ENCODE measurements around the gene SAA4.
"Not testable (repeated sequence)": the region's sequence is repeated elsewhere in the genome, so short reads cannot be mapped to it uniquely, and the experiment has no call there.

Gene SAA4

DNA sequence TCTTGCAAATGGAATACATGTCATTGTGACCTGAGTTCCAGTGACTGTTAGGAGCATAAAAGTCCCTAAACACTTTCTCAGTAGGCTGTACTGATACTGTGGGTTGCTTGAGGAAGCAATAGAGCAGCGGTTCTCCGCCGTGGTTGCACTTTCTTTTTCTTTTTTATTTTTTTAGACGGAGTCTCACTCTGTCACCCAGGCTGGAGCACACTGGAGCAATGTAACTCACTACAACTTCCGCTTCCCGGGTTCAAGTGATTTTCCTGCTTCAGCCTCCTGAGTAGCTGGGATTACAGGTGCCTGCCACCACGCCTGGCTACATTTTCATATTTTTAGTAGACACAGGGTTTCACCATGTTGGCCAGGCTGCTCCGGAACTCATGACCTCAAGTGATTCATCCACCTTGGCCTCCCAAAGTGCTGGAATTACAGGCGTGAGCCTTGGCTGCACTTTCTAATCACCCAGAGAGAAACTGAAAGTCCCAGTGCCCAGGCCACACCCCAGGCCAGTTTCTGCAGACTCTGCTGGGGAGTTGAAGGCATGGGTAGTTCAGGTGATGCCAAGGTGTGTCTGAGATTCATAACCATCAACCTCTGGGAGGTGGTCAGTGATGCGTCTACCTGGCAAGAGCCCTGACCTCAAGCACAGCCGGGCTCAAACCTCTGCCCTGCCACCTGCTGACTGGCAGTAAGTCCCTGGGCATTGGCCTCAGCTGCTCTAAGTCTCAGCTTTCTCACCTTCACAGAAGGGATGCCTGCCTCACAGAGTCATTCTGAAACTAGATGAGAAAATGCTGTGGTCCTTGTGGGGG, 10.0 kb upstream of the SAA4 start:
- peak; percentile 18 for DNase-seq

DNA sequence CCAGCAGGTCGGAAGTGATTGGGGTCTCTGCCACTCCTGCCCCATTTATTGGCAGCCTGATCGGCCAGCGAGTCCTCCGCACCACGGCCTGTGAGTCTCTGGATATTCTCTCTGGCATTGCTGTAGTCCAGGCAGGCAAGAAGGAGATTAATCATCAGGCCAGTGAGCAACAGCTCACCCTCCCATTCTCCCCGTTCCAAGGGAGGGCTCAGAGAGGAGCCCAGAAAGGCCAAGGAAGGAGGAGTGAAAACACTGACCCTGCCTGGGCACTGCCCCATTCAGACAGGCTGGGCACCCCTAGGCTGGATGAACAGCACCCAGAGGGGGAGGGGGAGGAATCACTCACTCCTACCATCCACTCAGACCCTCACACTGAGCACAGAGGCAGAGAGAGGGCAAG, 8.8 kb upstream of the SAA4 start:
- no peak for DNase-seq

DNA sequence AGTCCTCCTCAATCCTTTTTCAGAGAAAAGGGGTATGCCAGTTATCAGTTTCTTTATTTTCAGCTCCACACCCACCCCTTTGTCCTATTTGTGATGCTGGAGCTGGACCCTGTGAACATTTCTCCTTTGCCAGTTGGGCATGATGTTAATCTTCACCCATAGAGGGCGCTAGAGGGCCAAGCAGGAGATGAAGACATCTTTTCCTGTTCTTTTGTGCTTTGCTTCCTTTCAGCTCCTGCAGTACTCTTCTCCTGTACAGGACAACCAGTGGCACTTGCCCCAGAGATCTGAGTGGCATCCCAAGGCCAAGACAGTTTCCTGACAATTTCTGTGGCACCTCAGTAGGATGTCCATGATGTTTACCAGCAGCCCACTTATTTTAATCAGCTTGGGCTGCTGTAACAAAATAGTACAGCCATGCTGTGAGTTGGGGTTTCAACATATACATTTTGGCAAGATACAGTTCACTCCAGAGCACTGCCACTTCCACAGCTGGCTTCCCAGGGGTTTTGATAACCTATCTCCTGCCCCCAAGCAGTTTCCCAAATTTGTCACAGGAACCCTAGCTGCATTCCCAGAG, 7.3 kb upstream of the SAA4 start:
- DNase-seq, result peak; percentile 63

DNA sequence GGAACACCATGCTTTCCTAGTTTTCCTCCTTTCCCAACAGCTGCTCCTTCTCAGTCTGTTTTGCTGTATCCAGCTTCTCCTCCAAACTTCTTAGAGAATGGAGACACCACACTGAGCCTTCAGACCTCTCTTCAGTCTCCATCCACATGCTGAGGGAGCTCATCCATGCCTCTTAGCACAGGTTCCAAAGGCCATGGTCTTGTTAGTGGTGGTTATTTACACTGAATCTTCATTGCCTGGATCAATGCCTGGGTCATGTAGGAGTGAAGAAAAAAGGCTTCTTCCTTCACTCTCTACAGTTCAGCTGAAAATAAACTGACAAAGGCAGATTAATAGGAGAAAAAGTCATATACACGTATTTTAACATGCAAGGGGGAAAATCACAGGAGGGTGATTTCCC, 3.1 kb upstream of the SAA4 start:
- DNase-seq, result no peak

DNA sequence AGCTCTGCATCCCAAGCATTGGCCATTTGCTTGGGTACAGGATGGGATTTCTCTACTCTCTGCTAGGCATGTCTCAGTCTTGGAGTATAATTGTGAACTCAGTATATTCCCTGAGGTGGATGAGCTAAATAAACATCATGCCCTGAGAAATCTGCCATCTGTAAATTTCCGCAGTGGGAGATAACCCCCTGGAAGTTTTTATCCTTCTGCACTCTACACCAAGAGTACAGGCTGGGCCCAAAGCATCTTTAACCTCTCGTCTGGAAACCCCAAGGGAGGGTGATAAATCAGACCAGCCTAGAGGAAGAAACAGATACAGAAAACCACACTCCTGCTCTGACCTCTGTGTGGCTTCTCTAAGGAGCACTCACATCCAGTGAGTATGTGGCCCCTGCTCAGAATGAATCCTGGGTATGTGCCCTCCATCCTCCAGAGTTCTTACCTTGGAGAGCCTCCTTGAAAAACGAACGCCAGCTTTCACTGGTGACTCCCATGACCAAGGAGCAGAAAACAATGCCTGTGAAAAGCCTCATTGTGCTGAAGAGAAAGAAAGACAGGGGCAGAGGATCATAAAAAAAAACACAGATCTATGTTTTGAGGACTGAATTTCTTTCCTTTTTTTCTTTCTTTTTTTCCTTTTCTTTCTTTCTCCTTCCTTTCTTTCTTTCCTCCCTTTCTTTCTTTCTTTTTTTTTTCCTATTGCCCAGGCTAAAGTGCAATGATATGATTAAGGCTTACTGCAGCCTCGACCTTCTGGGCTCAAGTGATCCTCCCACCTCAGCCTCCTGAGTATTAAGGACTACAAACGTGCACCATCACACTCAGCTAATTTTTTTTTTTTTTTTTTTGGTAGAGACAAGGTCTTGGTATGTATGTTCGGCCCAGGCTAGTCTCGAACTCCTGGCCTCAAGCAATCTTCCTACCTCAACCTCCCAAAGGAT, 938 bp downstream of the SAA4 start:
- no peak for DNase-seq

DNA sequence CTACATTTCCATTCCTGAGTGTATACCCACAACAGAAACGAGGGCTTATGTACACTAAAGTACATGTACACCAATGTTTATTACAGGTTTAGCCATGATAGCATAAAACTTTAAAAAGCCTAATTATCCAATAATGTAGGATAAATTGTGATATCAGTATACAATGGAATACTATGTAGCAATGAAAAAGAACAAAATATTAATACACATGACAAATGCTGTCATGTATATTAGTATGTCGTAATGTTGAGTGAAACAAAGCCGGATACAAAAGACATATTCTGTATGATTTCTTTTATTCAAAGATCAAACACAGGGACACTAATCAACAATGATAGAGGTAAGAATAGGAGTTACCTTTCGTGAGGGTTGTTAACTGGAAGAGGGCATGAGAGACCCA, 2.7 kb downstream of the SAA4 start:
- DNase-seq, result no peak

GRCh38 chr11:18230859-18231258, 5.7 kb downstream of the SAA4 start:
- DNase-seq, result no peak

DNA sequence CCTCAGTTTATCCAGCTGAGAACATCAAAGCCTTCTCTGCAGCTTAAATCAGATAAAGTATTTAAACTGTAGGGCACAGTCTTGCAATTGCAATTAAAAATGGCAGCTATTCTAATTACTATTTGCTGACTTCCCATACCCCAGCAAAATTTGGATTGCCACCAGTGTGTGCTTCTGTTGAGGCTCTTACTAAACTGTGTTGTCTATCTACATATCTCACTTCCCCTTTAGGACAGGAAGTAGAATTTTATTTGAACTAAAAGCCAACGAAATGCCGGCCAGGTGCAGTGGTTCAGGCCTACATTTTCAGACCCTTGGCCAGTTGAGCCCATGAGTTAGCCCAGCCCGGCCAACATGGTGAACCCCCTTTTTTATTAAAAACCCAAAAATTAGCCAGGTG, 7.1 kb downstream of the SAA4 start:
- no peak for DNase-seq

GRCh38 chr11:18225913-18226312, 10.7 kb downstream of the SAA4 start:
- no peak for DNase-seq

GRCh38 chr11:18223591-18224387, 12.8 kb downstream of the SAA4 start:
- DNase-seq, result no peak

- DNase-seq, result no peak
These were observed 13.7 kb downstream of the SAA4 start for GRCh38 chr11:18222814-18223421.

GRCh38 chr11:18221274-18221876, 15.2 kb downstream of the SAA4 start:
- no peak for DNase-seq

DNA sequence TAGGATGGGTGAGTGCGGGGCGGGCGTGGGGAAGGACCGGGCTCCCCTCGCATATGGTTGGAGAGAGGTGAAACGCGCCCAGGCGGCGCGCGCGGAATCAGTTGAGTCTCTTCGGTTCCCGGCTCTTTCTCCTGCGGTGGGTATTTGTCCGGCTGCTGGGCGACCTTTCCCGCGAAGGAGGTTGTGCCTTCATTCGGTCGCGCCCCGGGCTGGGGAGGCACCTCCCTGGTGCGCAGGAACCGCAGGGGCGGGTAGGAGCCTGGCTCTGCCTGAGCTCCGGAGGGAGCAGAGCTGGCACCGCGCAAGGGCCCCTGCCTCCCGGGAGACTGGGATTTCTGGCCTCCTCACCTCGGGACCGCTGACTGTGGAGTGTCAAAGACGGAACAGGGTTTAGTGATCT, 27.5 kb downstream of the SAA4 start:
- no peak for DNase-seq

DNA sequence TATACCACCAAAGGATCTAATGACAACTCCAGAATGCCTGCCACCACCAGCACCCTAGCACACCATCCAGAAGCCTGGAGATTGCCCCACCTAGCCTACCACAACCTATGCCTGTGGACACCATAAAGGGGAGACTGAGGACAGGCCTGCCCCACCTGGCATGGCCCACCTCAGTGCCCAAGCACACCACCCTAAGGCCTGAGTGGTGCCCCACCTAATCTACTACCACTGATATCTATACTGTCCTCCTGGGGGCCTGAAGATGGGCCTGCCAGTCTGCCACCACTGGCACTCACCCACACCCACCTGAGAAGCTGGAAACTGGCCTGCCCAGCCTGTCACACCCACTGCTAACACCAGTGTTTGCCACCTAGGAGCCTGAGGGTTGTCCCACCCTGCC, 31.8 kb downstream of the SAA4 start:
- no peak for DNase-seq

- no peak for DNase-seq
These were observed 32.4 kb downstream of the SAA4 start for GRCh38 chr11:18204220-18204619.

DNA sequence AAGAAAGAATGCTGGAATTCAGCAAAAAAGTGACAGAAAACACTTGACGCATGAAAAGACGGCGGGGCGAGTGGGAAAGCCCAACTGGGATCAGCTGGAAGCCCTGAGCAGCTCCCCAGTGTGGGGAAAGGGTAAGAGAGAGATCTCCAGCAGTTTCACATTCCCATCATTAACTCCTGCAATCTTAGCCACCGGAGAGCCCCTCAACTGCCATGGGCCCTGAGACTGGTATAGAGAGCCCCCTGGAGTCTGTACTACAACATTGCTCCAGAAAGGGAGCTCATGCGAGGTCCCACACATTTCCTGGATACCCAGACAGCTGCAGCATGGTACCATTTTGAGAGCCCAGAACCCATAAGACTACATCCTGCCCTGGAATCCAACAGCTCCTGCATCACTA, 32.9 kb downstream of the SAA4 start:
- no peak for DNase-seq

GRCh38 chr11:18197738-18198137, 38.9 kb downstream of the SAA4 start:
- DNase-seq, result not testable (repeated sequence)

GRCh38 chr11:18196532-18196931, 40.1 kb downstream of the SAA4 start:
- DNase-seq, result no peak

DNA sequence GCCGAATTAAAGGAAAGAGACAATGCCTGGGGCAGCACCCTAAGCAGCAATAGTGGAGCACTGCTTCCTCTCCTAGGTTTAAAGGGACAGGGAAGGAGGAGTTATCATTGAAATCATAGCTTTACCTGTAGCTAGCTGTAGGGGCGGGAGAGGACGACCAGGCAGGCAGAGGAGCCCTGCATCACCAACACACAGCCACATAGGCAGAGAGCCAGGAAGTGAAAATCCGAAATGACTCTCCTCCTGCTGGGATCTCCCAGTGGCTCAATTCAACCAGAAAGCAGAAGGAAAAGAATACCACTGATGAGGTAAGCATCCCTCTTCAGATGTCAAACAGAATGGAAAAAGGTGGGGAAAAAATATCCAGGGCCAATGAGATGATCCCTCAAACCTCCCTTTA, 43.6 kb downstream of the SAA4 start:
- no peak for DNase-seq

- DNase-seq, result no peak
These were observed 45.2 kb downstream of the SAA4 start for GRCh38 chr11:18191376-18191775.

DNA sequence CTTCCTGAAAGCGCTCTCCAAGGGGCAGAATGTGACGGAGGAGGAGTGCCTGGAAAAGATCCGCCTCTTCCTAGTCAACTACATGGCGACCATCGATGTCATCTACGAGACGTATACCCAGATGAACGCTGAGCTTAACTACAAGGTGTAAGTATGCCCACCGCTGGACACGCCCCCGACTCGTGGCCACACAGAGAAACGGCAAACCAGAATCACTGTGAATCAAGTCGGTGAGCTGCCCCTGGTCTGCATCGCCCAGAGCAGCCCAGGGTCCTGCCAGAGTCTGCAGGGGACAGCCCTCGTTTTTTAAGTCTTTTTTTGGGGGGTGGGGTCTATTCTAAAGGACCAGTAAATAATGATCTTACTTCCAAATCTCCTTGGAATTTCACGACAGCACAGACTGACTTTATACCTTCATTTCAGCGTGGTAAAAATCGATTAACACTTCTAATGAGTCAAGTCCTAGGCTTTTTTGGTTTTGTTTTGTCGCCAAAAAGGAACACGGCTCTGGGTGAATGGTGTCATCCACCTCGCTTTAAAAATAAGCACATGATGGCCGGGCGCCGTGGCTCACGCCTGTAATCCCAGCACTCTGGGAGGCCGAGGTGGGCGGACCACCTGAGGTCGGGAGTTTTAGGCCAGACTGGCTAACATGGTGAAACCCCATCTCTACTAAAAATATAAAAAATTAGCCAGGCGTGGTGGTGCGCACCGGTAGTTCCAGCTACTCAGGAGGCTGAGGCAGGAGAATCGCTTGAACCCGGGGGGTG, 46.9 kb downstream of the SAA4 start:
- DNase-seq, result not testable (repeated sequence)

Data from CD4-positive, alpha-beta T cell treated with Interleukin-17A for 4 hours (primary cell).